Activated CD8-positive, alpha-beta memory T cell treated with anti-CD3 and anti-CD28 coated beads for 1 hour (primary cell): Measurements from ENCODE around the gene DENND5A.
"Not testable (repeated sequence)": the region's sequence is repeated elsewhere in the genome, so short reads cannot be mapped to it uniquely, and the experiment has no call there.

Experiments used
- DNase-seq, 2 donors: peaks; one replicate each; pipeline ENCODE4 v3.0.0-alpha.2; 2020; ENCODE audit warnings: low read depth in 1 of 2; ENCODE audit errors: extremely low read depth in 1 of 2

Gene DENND5A

GRCh38 chr11:9266132-9266736, 1.1 kb upstream of the DENND5A start:
- DNase-seq: no peak

- DNase-seq: no peak
Observed at GRCh38 chr11:9264316-9265210, 587 bp downstream of the DENND5A start.

- DNase-seq: no peak
Observed at GRCh38 chr11:9263840-9264315, 1.3 kb downstream of the DENND5A start.

- not testable (repeated sequence) for DNase-seq
Observed at GRCh38 chr11:9260838-9261146, 4.4 kb downstream of the DENND5A start.

- DNase-seq: no peak
Observed at GRCh38 chr11:9259981-9260837, 4.9 kb downstream of the DENND5A start.

- DNase-seq: not testable (repeated sequence)
Observed at GRCh38 chr11:9258279-9258678, 6.9 kb downstream of the DENND5A start.

- DNase-seq: no peak
Observed at GRCh38 chr11:9254416-9254815, 10.7 kb downstream of the DENND5A start.

GRCh38 chr11:9253086-9253485, 12.1 kb downstream of the DENND5A start:
- no peak for DNase-seq

GRCh38 chr11:9251311-9251710, 13.8 kb downstream of the DENND5A start:
- no peak for DNase-seq

- no peak for DNase-seq
Observed at GRCh38 chr11:9250139-9250582, 15.0 kb downstream of the DENND5A start.

- no peak for DNase-seq
Observed at GRCh38 chr11:9249252-9249651, 15.9 kb downstream of the DENND5A start.

GRCh38 chr11:9247863-9248262, 17.3 kb downstream of the DENND5A start:
- DNase-seq: no peak

GRCh38 chr11:9236242-9236641, 28.9 kb downstream of the DENND5A start:
- not testable (repeated sequence) for DNase-seq

- DNase-seq: no peak
Observed at GRCh38 chr11:9232482-9232881, 32.7 kb downstream of the DENND5A start.

GRCh38 chr11:9231848-9232177, 33.3 kb downstream of the DENND5A start:
- no peak for DNase-seq

- DNase-seq: no peak
Observed at GRCh38 chr11:9230296-9230695, 34.9 kb downstream of the DENND5A start.

GRCh38 chr11:9228091-9228490, 37.1 kb downstream of the DENND5A start:
- DNase-seq: no peak

- no peak for DNase-seq
Observed at GRCh38 chr11:9225748-9226298, 39.3 kb downstream of the DENND5A start.

GRCh38 chr11:9222654-9223053, 42.5 kb downstream of the DENND5A start:
- DNase-seq: no peak

GRCh38 chr11:9220853-9221252, 44.3 kb downstream of the DENND5A start:
- DNase-seq: not testable (repeated sequence)

- DNase-seq: no peak
Observed at GRCh38 chr11:9219572-9219971, 45.6 kb downstream of the DENND5A start.
